Erythroblast (primary cell): ENCODE results near the gene TNNT2.

Source experiments
- GATA1 ChIP-seq: IDR thresholded peaks from 2 replicates; pipeline ENCODE4 v1.6.1; 2011; ENCODE audit warnings: low read depth, mild to moderate bottlenecking, control low read depth, low read length, moderate library complexity
- POLR2A ChIP-seq: IDR thresholded peaks from 2 replicates; pipeline ENCODE4 v1.6.1; 2011; ENCODE audit warnings: mild to moderate bottlenecking, low read length

DNA sequence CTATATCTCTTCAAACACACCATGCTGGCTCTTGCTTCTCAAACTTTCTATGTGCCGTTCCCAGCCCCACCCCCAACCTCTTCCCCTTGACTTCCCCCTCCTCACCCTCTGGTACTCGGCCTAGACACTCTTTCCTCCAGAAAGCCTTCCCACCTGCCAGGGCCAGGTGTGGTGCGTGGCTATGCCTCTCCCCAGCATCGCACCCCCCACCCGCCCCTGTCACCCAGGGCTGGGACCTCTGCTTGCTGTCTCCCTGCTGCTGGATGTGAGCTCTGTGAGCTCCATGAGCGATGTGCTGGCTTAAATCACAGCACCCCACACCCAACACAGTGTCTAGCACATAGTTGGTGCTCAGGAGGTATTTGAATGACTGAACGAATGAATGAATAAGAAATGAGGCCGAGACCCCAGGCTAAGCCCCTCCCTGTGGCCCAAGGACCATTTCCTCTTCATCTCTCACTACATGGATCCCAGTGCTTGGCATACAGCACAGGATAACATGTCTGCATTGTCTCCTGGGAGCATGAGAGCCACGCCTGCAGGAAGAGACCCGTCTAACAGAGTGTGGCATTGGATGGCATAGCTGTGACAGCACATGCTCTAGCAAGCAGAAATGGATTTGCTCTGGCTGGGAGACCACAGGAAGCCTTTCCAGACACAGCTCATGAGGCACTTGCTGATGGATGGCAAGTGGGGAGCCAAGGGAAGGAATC, 19.7 kb downstream of the TNNT2 start:
- TF ChIP-seq POLR2A (no peak), GATA1 (no peak)
